GM23338 (cell line): Measurements from ENCODE around the gene CES3. TPM values are rescaled to one million over a fixed set of nuclear protein-coding genes. Genes with fewer than 3 reads are reported as not detected.

ENCODE experiments used
- ATAC-seq: fragments of 200-7000 bp; cut with Tn5 transposase; 3 replicates; pipeline ENCODE4 v1.9.1; 2020
- DNase-seq: peaks from one replicate; pipeline ENCODE4 v3.0.0-alpha.2; 2015; ENCODE audit warnings: low spot score
- H2AFZ ChIP-seq: fragments of 200-600 bp; sonication (generic); 2 replicates; pipeline ENCODE4 v1.8.0; 2016; ENCODE audit warnings: antibody characterized with exemption, mild to moderate bottlenecking, moderate library complexity
- H3F3A ChIP-seq: fragments of 200-600 bp; sonication (generic); replicated peaks from 2 replicates; pipeline ENCODE4 v1.8.0; 2017; ENCODE audit warnings: antibody characterized with exemption, mixed run types, low read depth
- H3K27ac ChIP-seq: fragments of 200-600 bp; sonication (generic); 2 replicates; pipeline ENCODE4 v1.6.1; 2016; ENCODE audit warnings: low read depth
- H3K27me3 ChIP-seq: fragments of 200-600 bp; sonication (generic); 2 replicates; pipeline ENCODE4 v1.8.0; 2016; ENCODE audit warnings: mild to moderate bottlenecking, mixed run types, moderate library complexity; ENCODE audit not compliant: insufficient read depth
- H3K36me3 ChIP-seq: fragments of 200-600 bp; sonication (generic); 2 replicates; pipeline ENCODE4 v1.8.0; 2016; ENCODE audit warnings: mild to moderate bottlenecking; ENCODE audit not compliant: insufficient read depth
- H3K4me1 ChIP-seq: fragments of 200-600 bp; sonication (generic); 2 replicates; pipeline ENCODE4 v1.8.0; 2016; ENCODE audit warnings: mild to moderate bottlenecking, moderate library complexity; ENCODE audit not compliant: insufficient read depth
- H3K4me2 ChIP-seq: fragments of 200-600 bp; sonication (generic); 2 replicates; pipeline ENCODE4 v1.7.1; 2017; ENCODE audit warnings: mixed run types
- H3K4me3 ChIP-seq: fragments of 200-600 bp; sonication (generic); 2 replicates; pipeline ENCODE4 v1.6.1; 2016; ENCODE audit warnings: mixed run types
- H3K79me2 ChIP-seq: fragments of 200-600 bp; sonication (generic); replicated peaks from 2 replicates; pipeline ENCODE4 v1.8.0; 2017; ENCODE audit warnings: mild to moderate bottlenecking; ENCODE audit not compliant: insufficient read depth
- H3K9me2 ChIP-seq: fragments of 200-600 bp; sonication (generic); 2 replicates; pipeline ENCODE4 v1.8.0; 2017; ENCODE audit not compliant: insufficient read depth
- H4K20me1 ChIP-seq: fragments of 200-600 bp; sonication (generic); replicated peaks from 2 replicates; pipeline ENCODE4 v1.8.0; 2017; ENCODE audit warnings: mild to moderate bottlenecking; ENCODE audit not compliant: insufficient read depth
- H3K27ac Mint-ChIP-seq: 2 replicates; pipeline ENCODE4 v1.8.0; 2020; ENCODE audit warnings: inconsistent platforms, mild to moderate bottlenecking, moderate library complexity, mixed read lengths
- H3K27me3 Mint-ChIP-seq: 3 replicates; pipeline ENCODE4 v1.8.0; 2022; ENCODE audit warnings: low read depth, mild to moderate bottlenecking, moderate library complexity, mixed read lengths, inconsistent platforms; ENCODE audit not compliant: insufficient read depth, poor library complexity
- H3K36me3 Mint-ChIP-seq: 3 replicates; pipeline ENCODE4 v1.8.0; 2021; ENCODE audit warnings: low read depth, mild to moderate bottlenecking, inconsistent platforms, moderate library complexity, mixed read lengths
- H3K4me1 Mint-ChIP-seq: 3 replicates; pipeline ENCODE4 v1.8.0; 2020; ENCODE audit warnings: mild to moderate bottlenecking, inconsistent platforms, mixed read lengths
- H3K4me3 Mint-ChIP-seq: 3 replicates; pipeline ENCODE4 v1.8.0; 2021; ENCODE audit warnings: moderate library complexity, mild to moderate bottlenecking, inconsistent platforms, mixed read lengths
- H3K9me3 Mint-ChIP-seq: 3 replicates; pipeline ENCODE4 v1.8.0; 2020; ENCODE audit warnings: moderate library complexity, mild to moderate bottlenecking, inconsistent platforms, mixed read lengths
- EZH2 ChIP-seq: fragments of 200-600 bp; sonication (generic); IDR thresholded peaks from one replicate; pipeline ENCODE4 v1.8.0; 2017; ENCODE audit warnings: antibody characterized with exemption, mild to moderate bottlenecking, low read depth; ENCODE audit not compliant: unreplicated experiment
- JUNB ChIP-seq: IDR thresholded peaks from one replicate; pipeline ENCODE4 v1.6.1; 2016; ENCODE audit warnings: antibody characterized with exemption; ENCODE audit not compliant: unreplicated experiment
- NANOG ChIP-seq: IDR thresholded peaks from 2 replicates; pipeline ENCODE4 v1.6.1; 2016; ENCODE audit warnings: antibody characterized with exemption, borderline replicate concordance
- STAT1 ChIP-seq: IDR thresholded peaks from one replicate; pipeline ENCODE4 v1.6.1; 2016; ENCODE audit warnings: antibody characterized with exemption; ENCODE audit not compliant: unreplicated experiment
- ZNF331 ChIP-seq: fragments of 250-450 bp; sonication (Bioruptor Pico); IDR thresholded peaks from 2 replicates; pipeline ENCODE4 v1.5.0; 2020; ENCODE audit warnings: low read depth, mild to moderate bottlenecking, moderate library complexity
- polyA plus RNA-seq: library from polyadenylated mRNA; unstranded; fragments of >200 nt; fragmentation: Nextera tagmentation; extraction: Ambion mirVana; gene quantifications from 2 replicates; pipeline ENCODE4 v1.2.1, GENCODE V29; 2016
- total RNA-seq: library from RNA; depleted of rRNA; stranded (reverse); fragments of >200 nt; shearing (Covaris generic); gene quantifications from 2 replicates; pipeline ENCODE4 v1.2.3, GENCODE V29; 2014
- TF ChIP-seq, protein P1 (sequence below), 2 experiments: fragments of 200-600 bp in 1 of 2; sonication (generic) in 1 of 2; conservative IDR thresholded peaks; 2 replicates each; pipeline versions ENCODE4 v1.5.1 to v1.6.1; 2016 to 2017; ENCODE audit warnings: antibody characterized with exemption in 2 of 2, low read depth in 2 of 2, mild to moderate bottlenecking in 2 of 2, moderate library complexity in 1 of 2
- TF ChIP-seq, protein P2 (sequence below): fragments of 250-450 bp; sonication (Bioruptor Pico); IDR thresholded peaks from 2 replicates; pipeline ENCODE4 v1.5.0; 2020; ENCODE audit warnings: mild to moderate bottlenecking, moderate library complexity

CES3 gene
- total and polyA plus RNA-seq, 2 experiments from 2014 or later = 0.55 to 1.0 TPM

DNA sequence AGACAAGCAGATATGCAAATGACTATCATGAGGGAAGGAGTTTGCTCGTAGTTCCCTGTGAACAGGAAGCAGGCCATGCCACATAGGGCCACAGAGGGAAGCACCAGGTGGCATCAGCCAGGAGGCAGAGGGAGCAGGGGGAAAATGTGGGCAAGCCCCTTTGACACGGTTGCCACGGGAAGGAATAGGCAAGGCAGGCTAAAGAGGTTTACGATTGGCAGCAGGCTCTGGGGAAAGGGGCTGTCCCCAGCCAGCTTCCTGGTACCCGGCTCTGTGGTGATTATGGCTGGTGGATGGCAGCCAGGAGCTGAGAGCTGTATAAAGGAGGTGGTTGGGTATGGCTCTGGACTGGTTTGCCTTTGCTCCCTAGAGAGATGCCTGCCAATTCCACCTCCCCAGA is 848 bp downstream of the CES3 start:
- no peaks in the 10 kb centered on the region for H3K79me2 ChIP-seq
- Mint-ChIP-seq H3K4me3 (peak overlapping the region; percentile 81; the same call in 2 of the 3 replicates), H3K36me3 (no peaks in the 10 kb centered on the region), H3K27me3 (peaks cover 8% of the 10 kb centered on the region), H3K9me3 (peaks cover 4% of the 10 kb centered on the region; the same call in 2 of the 3 replicates), H3K4me1 (peaks cover 10% of the 10 kb centered on the region), H3K27ac (no peak overlapping the region)
- no peaks in the 10 kb centered on the region; the same call in 1 of the 2 replicates for H4K20me1 ChIP-seq
- H3K9me2 ChIP-seq = no peaks in the 10 kb centered on the region
- no peaks in the 10 kb centered on the region for H3K36me3 ChIP-seq
- no peak for ATAC-seq
- H3K4me2 ChIP-seq = no peak overlapping the region
- peak overlapping the region; percentile 96; the same call in 1 of the 2 replicates for H2AFZ ChIP-seq
- no peak overlapping the region for H3K4me3 ChIP-seq
- H3F3A ChIP-seq = no peaks in the 10 kb centered on the region
- H3K27me3 ChIP-seq = no peaks in the 10 kb centered on the region
- no peak overlapping the region for H3K27ac ChIP-seq
- no peak for DNase-seq
- no peaks in the 10 kb centered on the region for H3K4me1 ChIP-seq
- TF ChIP-seq, protein P1, sequence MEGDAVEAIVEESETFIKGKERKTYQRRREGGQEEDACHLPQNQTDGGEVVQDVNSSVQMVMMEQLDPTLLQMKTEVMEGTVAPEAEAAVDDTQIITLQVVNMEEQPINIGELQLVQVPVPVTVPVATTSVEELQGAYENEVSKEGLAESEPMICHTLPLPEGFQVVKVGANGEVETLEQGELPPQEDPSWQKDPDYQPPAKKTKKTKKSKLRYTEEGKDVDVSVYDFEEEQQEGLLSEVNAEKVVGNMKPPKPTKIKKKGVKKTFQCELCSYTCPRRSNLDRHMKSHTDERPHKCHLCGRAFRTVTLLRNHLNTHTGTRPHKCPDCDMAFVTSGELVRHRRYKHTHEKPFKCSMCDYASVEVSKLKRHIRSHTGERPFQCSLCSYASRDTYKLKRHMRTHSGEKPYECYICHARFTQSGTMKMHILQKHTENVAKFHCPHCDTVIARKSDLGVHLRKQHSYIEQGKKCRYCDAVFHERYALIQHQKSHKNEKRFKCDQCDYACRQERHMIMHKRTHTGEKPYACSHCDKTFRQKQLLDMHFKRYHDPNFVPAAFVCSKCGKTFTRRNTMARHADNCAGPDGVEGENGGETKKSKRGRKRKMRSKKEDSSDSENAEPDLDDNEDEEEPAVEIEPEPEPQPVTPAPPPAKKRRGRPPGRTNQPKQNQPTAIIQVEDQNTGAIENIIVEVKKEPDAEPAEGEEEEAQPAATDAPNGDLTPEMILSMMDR (conservative IDR thresholded peaks at IDR 0.05; ENCODE audit: low read depth in 2 of 2) = no peak
- no peak for TF ChIP-seq ZNF331 (CRISPR knock-in tag)
- no peak for TF ChIP-seq JUNB
- TF ChIP-seq STAT1 = no peak
- TF ChIP-seq EZH2 = no peak

DNA sequence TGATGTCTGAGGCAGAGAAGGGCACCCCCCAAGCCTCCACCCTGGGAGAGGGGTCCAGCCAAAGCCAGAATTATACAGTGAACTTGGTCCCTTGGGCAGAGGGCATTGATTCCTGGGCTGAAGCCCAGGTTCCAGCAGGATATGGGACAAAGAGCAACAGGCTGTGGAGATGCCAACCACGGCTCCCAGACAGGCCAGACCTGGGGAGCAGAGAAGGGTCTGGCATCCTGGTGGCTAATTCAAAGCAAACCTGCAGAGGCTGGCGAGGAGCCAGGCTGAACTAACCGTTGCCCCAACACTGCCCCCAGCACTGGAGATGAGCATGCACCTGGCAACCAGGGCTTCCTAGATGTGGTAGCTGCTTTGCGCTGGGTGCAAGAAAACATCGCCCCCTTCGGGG is 3.0 kb downstream of the CES3 start:
- Mint-ChIP-seq H3K27me3 (peaks cover 5% of the 10 kb centered on the region), H3K36me3 (no peaks in the 10 kb centered on the region), H3K27ac (no peak overlapping the region), H3K9me3 (peaks cover 4% of the 10 kb centered on the region; the same call in 1 of the 3 replicates), H3K4me1 (peaks cover 10% of the 10 kb centered on the region), H3K4me3 (no peak overlapping the region)
- Histone ChIP-seq H3K4me1 (no peaks in the 10 kb centered on the region), H3K4me2 (no peak overlapping the region), H2AFZ (no peak overlapping the region), H4K20me1 (no peaks in the 10 kb centered on the region; the same call in 1 of the 2 replicates), H3K79me2 (no peaks in the 10 kb centered on the region), H3K9me2 (no peaks in the 10 kb centered on the region), H3K4me3 (no peak overlapping the region), H3F3A (no peaks in the 10 kb centered on the region), H3K27ac (no peak overlapping the region), H3K36me3 (no peaks in the 10 kb centered on the region), H3K27me3 (no peaks in the 10 kb centered on the region)
- TF ChIP-seq STAT1 (no peak), NANOG (no peak), ZNF331 (CRISPR knock-in tag) (no peak)
- TF ChIP-seq, protein P2, sequence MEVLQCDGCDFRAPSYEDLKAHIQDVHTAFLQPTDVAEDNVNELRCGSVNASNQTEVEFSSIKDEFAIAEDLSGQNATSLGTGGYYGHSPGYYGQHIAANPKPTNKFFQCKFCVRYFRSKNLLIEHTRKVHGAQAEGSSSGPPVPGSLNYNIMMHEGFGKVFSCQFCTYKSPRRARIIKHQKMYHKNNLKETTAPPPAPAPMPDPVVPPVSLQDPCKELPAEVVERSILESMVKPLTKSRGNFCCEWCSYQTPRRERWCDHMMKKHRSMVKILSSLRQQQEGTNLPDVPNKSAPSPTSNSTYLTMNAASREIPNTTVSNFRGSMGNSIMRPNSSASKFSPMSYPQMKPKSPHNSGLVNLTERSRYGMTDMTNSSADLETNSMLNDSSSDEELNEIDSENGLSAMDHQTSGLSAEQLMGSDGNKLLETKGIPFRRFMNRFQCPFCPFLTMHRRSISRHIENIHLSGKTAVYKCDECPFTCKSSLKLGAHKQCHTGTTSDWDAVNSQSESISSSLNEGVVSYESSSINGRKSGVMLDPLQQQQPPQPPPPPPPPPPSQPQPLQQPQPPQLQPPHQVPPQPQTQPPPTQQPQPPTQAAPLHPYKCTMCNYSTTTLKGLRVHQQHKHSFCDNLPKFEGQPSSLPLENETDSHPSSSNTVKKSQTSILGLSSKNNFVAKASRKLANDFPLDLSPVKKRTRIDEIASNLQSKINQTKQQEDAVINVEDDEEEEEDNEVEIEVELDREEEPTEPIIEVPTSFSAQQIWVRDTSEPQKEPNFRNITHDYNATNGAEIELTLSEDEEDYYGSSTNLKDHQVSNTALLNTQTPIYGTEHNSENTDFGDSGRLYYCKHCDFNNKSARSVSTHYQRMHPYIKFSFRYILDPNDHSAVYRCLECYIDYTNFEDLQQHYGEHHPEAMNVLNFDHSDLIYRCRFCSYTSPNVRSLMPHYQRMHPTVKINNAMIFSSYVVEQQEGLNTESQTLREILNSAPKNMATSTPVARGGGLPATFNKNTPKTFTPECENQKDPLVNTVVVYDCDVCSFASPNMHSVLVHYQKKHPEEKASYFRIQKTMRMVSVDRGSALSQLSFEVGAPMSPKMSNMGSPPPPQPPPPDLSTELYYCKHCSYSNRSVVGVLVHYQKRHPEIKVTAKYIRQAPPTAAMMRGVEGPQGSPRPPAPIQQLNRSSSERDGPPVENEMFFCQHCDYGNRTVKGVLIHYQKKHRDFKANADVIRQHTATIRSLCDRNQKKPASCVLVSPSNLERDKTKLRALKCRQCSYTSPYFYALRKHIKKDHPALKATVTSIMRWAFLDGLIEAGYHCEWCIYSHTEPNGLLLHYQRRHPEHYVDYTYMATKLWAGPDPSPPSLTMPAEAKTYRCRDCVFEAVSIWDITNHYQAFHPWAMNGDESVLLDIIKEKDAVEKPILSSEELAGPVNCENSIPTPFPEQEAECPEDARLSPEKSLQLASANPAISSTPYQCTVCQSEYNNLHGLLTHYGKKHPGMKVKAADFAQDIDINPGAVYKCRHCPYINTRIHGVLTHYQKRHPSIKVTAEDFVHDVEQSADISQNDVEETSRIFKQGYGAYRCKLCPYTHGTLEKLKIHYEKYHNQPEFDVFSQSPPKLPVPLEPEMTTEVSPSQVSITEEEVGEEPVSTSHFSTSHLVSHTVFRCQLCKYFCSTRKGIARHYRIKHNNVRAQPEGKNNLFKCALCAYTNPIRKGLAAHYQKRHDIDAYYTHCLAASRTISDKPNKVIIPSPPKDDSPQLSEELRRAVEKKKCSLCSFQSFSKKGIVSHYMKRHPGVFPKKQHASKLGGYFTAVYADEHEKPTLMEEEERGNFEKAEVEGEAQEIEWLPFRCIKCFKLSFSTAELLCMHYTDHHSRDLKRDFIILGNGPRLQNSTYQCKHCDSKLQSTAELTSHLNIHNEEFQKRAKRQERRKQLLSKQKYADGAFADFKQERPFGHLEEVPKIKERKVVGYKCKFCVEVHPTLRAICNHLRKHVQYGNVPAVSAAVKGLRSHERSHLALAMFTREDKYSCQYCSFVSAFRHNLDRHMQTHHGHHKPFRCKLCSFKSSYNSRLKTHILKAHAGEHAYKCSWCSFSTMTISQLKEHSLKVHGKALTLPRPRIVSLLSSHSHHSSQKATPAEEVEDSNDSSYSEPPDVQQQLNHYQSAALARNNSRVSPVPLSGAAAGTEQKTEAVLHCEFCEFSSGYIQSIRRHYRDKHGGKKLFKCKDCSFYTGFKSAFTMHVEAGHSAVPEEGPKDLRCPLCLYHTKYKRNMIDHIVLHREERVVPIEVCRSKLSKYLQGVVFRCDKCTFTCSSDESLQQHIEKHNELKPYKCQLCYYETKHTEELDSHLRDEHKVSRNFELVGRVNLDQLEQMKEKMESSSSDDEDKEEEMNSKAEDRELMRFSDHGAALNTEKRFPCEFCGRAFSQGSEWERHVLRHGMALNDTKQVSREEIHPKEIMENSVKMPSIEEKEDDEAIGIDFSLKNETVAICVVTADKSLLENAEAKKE = no peak
- ATAC-seq = no peak
- DNase-seq = no peak
